Measurements from ENCODE around the gene C8G.

- TF ChIP-seq, protein P1, sequence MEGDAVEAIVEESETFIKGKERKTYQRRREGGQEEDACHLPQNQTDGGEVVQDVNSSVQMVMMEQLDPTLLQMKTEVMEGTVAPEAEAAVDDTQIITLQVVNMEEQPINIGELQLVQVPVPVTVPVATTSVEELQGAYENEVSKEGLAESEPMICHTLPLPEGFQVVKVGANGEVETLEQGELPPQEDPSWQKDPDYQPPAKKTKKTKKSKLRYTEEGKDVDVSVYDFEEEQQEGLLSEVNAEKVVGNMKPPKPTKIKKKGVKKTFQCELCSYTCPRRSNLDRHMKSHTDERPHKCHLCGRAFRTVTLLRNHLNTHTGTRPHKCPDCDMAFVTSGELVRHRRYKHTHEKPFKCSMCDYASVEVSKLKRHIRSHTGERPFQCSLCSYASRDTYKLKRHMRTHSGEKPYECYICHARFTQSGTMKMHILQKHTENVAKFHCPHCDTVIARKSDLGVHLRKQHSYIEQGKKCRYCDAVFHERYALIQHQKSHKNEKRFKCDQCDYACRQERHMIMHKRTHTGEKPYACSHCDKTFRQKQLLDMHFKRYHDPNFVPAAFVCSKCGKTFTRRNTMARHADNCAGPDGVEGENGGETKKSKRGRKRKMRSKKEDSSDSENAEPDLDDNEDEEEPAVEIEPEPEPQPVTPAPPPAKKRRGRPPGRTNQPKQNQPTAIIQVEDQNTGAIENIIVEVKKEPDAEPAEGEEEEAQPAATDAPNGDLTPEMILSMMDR (IDR thresholded peaks at IDR 0.05; ENCODE audit: low read depth, low read length): no peak
- TF ChIP-seq, protein P2, sequence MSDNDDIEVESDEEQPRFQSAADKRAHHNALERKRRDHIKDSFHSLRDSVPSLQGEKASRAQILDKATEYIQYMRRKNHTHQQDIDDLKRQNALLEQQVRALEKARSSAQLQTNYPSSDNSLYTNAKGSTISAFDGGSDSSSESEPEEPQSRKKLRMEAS (IDR thresholded peaks at IDR 0.05; ENCODE audit: low read depth, low read length): no peak
Measured at GRCh38 chr9:136922540-136922939, 22.5 kb upstream of the C8G start.
